Body of pancreas (tissue), 4 donors: ENCODE measurements around the gene ANKRD39. TPM values are rescaled to one million over a fixed set of nuclear protein-coding genes. Genes with fewer than 3 reads are reported as not detected.

ENCODE experiments used
- ATAC-seq: fragments of 150-250 bp; one replicate; pipeline ENCODE4 v1.9.1; 2016
- DNase-seq, 4 donors: peaks; one replicate each; pipeline ENCODE4 v3.0.0-alpha.2; 2019
- H3K27ac ChIP-seq, 4 donors: fragments of 200-600 bp; sonication (generic); 1 replicate in 3 of 4; 2 replicates in 1 of 4; pipeline versions ENCODE4 v1.5.1 to v1.6.1; 2016 to 2019; ENCODE audit warnings: mild to moderate bottlenecking in 1 of 4, mixed read lengths in 1 of 4, moderate library complexity in 1 of 4
- H3K27me3 ChIP-seq, 2 donors: fragments of 200-600 bp; sonication (generic); one replicate each; pipeline ENCODE4 v1.6.0; 2016; ENCODE audit warnings: mild to moderate bottlenecking in 1 of 2
- H3K36me3 ChIP-seq, 2 donors: fragments of 200-600 bp; sonication (generic); replicated peaks in 1 of 2; 2 replicates each; pipeline ENCODE4 v1.5.1; 2016; ENCODE audit warnings: low read depth in 2 of 2; ENCODE audit not compliant: insufficient read depth in 1 of 2
- H3K4me1 ChIP-seq: fragments of 200-600 bp; sonication (generic); one replicate; pipeline ENCODE4 v1.6.0; 2016
- H3K4me3 ChIP-seq, 2 donors: fragments of 200-600 bp; sonication (generic); 1 replicate in 1 of 2; 2 replicates in 1 of 2; pipeline ENCODE4 v1.5.1; 2016 to 2019
- H3K9me3 ChIP-seq, 3 donors: fragments of 200-600 bp; sonication (generic); 1 replicate in 2 of 3; 2 replicates in 1 of 3; pipeline ENCODE4 v1.5.1; 2016
- POLR2A ChIP-seq, 3 donors: fragments of 450-650 bp; IDR thresholded peaks; one replicate each; pipeline ENCODE4 v1.6.1; 2016; ENCODE audit warnings: antibody characterized with exemption in 3 of 3, mild to moderate bottlenecking in 2 of 3
- WGBS, 2 donors: methylation state at CpG; one replicate each; pipeline ENCODE4 v1.1.5; 2017; 5-methylcytosine and 5-hydroxymethylcytosine counted together
- intact Hi-C: fragments of 100-400 bp; cut with DNase I; formaldehyde crosslinking; loops from one replicate; pipeline ENCODE4 v1.15.1; 2023
- total RNA-seq, 2 donors: library from RNA; depleted of rRNA; stranded (reverse); fragments of >200 nt; gene quantifications; one replicate each; pipeline ENCODE4 v1.1.0, GENCODE V29; 2016
- TF ChIP-seq, protein P1 (sequence below), 7 experiments: fragments of 450-650 bp in 4 of 7; fragments of 200-600 bp in 3 of 7; sonication (generic) in 3 of 7; IDR thresholded peaks; one replicate each; pipeline ENCODE4 v1.5.1; 2016 to 2019; ENCODE audit warnings: antibody characterized with exemption in 7 of 7

Gene ANKRD39
- total RNA-seq, 2 donors from 2014 or later: 2.3 to 14.3 TPM

- peaks cover 24% of the 10 kb centered on the region for H3K4me1 ChIP-seq
- H3K36me3 ChIP-seq: peaks cover 0 to 3% of the 10 kb centered on the region in 2 donors
Measured at GRCh38 chr2:96856776-96857666, 795 bp downstream of the ANKRD39 start.

DNA sequence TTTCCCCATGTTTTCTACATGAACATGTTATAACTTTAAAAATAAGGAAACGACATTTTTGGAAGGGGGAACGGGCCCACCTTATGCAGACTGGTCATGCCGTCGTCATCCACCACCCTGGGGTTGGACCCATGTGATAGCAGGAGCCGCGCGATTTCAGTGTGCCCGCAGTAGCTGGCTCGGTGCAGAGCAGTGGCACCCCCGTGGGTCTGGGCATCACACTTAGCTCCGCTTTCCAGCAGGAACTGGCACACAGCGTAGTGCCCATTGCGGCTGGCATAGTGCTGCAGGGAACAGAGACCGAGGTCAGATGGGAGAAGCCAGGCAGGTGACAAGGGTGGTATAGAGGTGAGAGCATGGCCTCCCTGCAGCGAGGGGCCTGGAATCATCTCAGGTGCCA, 4.5 kb downstream of the ANKRD39 start:
- no peak for TF ChIP-seq POLR2A (IDR thresholded peaks at IDR 0.05)
- TF ChIP-seq, protein P1, sequence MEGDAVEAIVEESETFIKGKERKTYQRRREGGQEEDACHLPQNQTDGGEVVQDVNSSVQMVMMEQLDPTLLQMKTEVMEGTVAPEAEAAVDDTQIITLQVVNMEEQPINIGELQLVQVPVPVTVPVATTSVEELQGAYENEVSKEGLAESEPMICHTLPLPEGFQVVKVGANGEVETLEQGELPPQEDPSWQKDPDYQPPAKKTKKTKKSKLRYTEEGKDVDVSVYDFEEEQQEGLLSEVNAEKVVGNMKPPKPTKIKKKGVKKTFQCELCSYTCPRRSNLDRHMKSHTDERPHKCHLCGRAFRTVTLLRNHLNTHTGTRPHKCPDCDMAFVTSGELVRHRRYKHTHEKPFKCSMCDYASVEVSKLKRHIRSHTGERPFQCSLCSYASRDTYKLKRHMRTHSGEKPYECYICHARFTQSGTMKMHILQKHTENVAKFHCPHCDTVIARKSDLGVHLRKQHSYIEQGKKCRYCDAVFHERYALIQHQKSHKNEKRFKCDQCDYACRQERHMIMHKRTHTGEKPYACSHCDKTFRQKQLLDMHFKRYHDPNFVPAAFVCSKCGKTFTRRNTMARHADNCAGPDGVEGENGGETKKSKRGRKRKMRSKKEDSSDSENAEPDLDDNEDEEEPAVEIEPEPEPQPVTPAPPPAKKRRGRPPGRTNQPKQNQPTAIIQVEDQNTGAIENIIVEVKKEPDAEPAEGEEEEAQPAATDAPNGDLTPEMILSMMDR (IDR thresholded peaks at IDR 0.05): no peak
- ATAC-seq: no peak
- no peaks in the 10 kb centered on the region for H3K9me3 ChIP-seq
- no peak overlapping the region for H3K4me3 ChIP-seq
- WGBS, 2 donors: 91 to 93% methylated on average over 15 of the region's 15 CpGs
- no peak for DNase-seq
- no peaks in the 10 kb centered on the region for H3K27me3 ChIP-seq
- intact Hi-C loops: no loop called here
- H3K4me1 ChIP-seq: peaks cover 12% of the 10 kb centered on the region
- H3K36me3 ChIP-seq: peaks cover 0 to 5% of the 10 kb centered on the region in 2 donors
- H3K27ac ChIP-seq: no peak overlapping the region

More at GRCh38 chr2:96856776-96857666, 795 bp downstream of the ANKRD39 start:
- peak in 3 of 4 donors; percentile 23 to 42 (median 40) for DNase-seq
- WGBS, 2 donors: 15 to 22% methylated on average over 18 to 27 of the region's 27 CpGs
- intact Hi-C loops: no loop called here
- no peak for ATAC-seq
- no peaks in the 10 kb centered on the region for H3K27me3 ChIP-seq
- TF ChIP-seq, protein P1 (IDR thresholded peaks at IDR 0.05): no peak
- TF ChIP-seq POLR2A (IDR thresholded peaks at IDR 0.05): no peak
- peak overlapping the region; percentile 59 to 81 (median 72) for H3K27ac ChIP-seq
- peak overlapping the region; percentile 86 to 93 for H3K4me3 ChIP-seq
- H3K9me3 ChIP-seq: no peaks in the 10 kb centered on the region

GRCh38 chr2:96852667-96853066, 5.1 kb downstream of the ANKRD39 start:
- DNase-seq (no peak), ATAC-seq (no peak)
- peaks cover 12% of the 10 kb centered on the region for H3K4me1 ChIP-seq
- H3K4me3 ChIP-seq: no peak overlapping the region
- H3K36me3 ChIP-seq: peaks cover 0 to 5% of the 10 kb centered on the region in 2 donors
- intact Hi-C loops: no loop called here
- H3K9me3 ChIP-seq: no peaks in the 10 kb centered on the region
- H3K27ac ChIP-seq: no peak overlapping the region
- 95% methylated on average over 6 of the region's 6 CpGs for WGBS, 2 donors
- no peaks in the 10 kb centered on the region for H3K27me3 ChIP-seq
- no peak for TF ChIP-seq POLR2A (IDR thresholded peaks at IDR 0.05)
- TF ChIP-seq, protein P1 (IDR thresholded peaks at IDR 0.05): no peak

DNA sequence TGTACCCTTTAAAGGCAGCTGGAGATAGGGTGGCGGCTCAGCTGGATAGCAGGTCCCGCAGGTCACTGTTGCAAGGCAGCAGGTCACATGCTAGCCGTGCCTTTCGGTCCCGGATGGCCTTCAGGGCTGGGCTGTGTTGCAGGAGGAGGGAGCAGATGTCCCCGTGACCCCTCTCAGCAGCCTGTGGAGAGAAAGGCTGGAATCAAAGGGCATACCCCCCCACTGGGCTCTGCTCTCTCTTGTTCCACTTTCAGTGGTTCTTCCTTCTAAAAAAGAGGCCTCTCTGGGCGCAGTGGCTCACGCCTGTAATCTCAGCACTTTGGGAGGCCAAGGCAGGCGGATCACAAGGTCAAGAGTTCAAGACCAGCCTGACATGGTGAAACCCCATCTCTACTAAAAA, 9.6 kb downstream of the ANKRD39 start:
- intact Hi-C loops: no loop called here
- Histone ChIP-seq H3K9me3 (no peaks in the 10 kb centered on the region), H3K4me3 (no peak overlapping the region), H3K27ac (no peak overlapping the region), H3K36me3 (peaks cover 0 to 5% of the 10 kb centered on the region in 2 donors), H3K27me3 (no peaks in the 10 kb centered on the region), H3K4me1 (no peaks in the 10 kb centered on the region)
- TF ChIP-seq, protein P1 (IDR thresholded peaks at IDR 0.05): no peak
- TF ChIP-seq POLR2A (IDR thresholded peaks at IDR 0.05): no peak
- DNase-seq: no peak
- WGBS, 2 donors: 83 to 86% methylated on average over 4 to 9 of the region's 9 CpGs
- no peak for ATAC-seq
